GM19239 (cell line): ENCODE measurements around the gene SELENOV.
A peak's percentile ranks its signal among the peaks of the same experiment; 100 is the strongest.

Source experiments
- DNase-seq: peaks from one replicate; pipeline ENCODE4 v3.0.0; 2011; ENCODE audit warnings: low spot score; ENCODE audit not compliant: insufficient read length
- FAIRE-seq: peaks from 2 replicates; lab custom pipeline; 2011; peaks lifted over from hg19 to GRCh38; lab: Jason Lieb, UNC

The SELENOV gene

GRCh38 chr19:39517432-39517831 lies 2.5 kb downstream of the SELENOV start:
- FAIRE-seq (no peak), DNase-seq (no peak)

DNA sequence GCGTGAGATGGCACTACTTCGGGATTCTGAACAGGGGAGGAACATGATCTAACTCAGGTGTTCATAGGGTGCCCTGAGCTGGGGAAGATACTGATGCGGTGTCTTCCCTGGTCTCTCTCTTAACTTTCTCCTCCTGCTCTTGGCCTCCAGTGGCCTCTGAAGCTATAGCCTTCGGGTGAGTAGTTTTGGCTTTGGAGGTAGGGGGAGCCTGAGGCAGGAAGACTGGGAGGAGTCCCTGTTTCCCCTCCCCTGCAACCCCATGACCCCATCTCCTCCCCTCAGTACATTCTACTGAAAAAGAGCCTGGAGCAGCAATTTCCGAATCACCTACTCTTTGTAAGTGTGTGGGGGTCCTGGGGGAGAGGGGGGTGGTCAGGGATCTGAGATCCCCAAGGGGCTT lies 3.5 kb downstream of the SELENOV start:
- DNase-seq (no peak), FAIRE-seq (no peak)

- no peak for FAIRE-seq
- DNase-seq = no peak
These were observed 4.0 kb downstream of the SELENOV start for GRCh38 chr19:39518975-39519374.

- FAIRE-seq (no peak), DNase-seq (no peak)
These were observed 5.9 kb downstream of the SELENOV start for GRCh38 chr19:39520541-39521484.

DNA sequence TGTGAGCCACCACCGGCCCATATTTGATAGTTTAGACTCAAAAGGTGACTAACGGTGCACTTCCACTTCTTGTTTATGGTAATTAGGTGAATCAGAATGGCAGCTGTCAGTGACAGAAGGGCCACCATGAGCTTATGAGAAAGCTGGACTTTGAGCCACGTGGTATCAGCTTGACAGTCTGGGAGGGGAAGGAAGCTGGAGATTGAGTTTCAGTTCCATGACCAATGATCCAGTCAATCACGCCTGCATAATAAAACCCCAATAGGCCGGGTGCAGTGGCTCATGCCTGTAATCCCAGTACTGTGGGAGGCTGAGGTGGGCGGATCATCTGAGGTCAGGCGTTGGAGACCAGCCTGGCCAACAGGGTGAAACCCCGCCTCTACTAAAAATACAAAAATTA lies 9.6 kb downstream of the SELENOV start:
- DNase-seq = no peak
- FAIRE-seq = no peak

- no peak for FAIRE-seq
- no peak for DNase-seq
These were observed 10.3 kb downstream of the SELENOV start for GRCh38 chr19:39525205-39525604.

- FAIRE-seq = peak; percentile 4
- DNase-seq = no peak
These were observed 16.9 kb downstream of the SELENOV start for GRCh38 chr19:39531834-39532232.

DNA sequence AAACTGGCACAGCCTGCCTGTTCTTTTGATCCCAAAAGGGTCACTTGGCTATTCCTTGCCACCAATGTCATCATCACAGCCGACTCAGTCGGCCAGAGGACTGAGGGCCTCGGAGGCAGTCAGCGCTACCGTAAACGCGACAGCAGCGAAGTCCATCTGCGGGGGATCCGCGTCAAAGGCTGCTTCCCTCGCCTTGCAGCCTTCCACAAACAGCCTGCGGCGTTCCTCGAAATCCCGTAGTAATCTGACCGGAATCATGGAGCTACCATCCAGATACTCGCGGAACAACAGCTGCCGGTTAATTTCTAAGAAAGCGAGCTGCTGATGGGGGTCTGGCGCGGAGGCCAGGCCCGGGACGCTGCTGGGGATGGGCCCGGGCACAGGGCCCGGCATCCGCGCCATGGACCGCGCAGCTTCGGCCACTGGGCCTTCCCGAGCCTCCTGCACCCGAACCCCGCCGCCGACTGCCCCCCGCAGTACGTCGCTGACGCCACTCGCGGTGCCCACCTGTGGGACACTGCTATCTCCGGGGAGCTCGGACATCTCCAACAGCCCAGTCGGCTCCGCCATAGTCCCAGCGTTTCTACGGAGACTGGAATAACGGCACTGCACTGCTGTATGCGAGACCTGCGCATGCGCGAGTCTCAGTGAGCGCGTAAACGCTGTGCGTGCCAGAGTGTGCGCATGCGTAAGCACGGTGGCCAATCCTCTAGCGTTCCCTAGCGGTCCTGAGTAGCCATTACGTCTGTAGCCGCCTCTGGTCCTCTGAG lies 17.5 kb downstream of the SELENOV start, which contains the start of gene EID2B:
EID2B (minus strand) TSS at position 620 of the 770 bp plus-strand sequence; CDS start at position 570, 50 bp downstream.
- DNase-seq = peak; percentile 90
- peak; percentile 97 for FAIRE-seq

DNA sequence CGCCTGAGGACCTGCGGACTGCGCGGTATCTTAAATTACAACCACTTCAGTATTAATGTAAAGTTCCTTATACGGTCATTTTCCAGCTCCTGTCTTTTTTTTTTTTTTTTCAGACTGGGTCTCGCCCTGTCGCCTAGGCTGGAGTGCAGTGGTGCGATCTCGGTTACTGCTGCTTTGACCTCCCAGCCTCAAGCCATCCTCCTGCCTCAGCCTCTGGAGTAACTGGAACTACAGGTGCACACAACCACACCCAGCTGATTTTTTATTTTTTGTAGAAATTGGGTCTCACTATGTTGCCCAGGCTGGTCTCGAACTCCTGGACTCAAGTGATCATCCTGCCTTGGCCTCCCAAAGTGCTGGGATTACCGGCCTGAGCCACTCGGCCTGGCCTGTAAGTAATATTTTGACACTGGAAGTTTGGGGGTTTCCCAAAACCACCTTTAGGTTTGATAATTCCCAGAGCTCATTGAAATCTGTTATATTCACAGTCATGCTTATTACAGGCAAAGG lies 18.1 kb downstream of the SELENOV start:
- no peak for FAIRE-seq
- DNase-seq = no peak

DNA sequence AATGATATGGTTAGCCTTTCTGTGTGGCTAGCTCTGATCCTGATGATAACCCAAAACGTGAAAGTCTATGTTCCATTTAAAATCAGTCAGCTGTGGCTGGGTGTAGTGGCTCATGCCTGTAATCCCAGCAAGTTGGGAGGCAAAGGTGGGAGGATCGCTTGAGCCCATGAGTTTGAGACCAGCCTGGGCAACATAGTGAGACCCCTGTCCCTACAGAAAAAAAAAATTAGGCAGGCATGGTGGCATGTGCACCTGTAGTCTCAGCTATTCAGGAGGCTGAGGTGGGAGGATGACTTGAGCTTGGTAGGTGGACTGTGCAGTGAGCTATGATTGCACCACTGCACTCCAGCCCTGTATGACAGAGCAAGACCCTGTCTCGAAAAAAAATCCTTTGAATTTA lies 18.9 kb downstream of the SELENOV start:
- DNase-seq = no peak
- FAIRE-seq = no peak

DNA sequence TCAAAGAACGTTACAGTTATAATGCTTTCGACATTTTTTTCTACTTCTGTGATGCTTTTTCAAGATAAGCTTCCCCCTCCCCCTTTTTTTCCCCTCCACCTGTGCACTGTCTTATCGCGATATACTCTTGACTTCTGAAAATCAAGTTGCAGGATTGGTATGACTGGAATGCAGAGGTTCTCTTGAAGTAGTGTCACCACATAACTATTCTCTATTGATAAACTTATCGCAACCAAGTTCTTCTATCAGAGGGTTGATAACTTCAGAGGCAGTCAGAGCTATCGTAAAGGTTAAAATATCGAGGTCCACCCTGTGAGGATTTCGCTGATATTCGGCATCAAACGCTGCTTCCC lies 24.2 kb downstream of the SELENOV start:
- no peak for DNase-seq
- FAIRE-seq = peak; percentile 68

- DNase-seq (peak; percentile 95), FAIRE-seq (peak; percentile 95)
These were observed 24.8 kb downstream of the SELENOV start, which contains the start of gene EID2 for GRCh38 chr19:39539518-39540332. TSS of gene EID2 (minus strand) at chr19:39540161. CDS start at chr19:39540079, 82 bp downstream.

GRCh38 chr19:39540333-39540673 lies 25.4 kb downstream of the SELENOV start:
- DNase-seq (no peak), FAIRE-seq (no peak)

DNA sequence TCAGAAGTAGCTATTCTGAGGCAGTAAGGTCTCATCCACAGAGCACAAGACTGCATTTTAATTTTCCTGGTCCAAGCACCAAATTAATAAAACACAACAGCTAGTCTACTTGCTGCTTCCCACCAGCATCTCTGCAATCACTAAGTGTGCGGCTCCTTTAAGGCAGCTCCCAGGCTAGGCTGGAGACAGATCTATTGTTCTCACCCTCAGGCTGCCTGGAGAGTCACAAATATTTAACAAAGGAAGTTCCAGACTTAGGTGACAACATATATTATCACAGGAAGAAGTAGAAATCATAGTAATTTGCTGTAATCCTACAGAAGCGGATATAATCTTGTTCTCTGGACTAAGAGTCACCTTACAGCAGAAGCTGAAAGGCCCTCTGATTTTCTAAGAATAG lies 27.3 kb downstream of the SELENOV start:
- DNase-seq = no peak
- no peak for FAIRE-seq

DNA sequence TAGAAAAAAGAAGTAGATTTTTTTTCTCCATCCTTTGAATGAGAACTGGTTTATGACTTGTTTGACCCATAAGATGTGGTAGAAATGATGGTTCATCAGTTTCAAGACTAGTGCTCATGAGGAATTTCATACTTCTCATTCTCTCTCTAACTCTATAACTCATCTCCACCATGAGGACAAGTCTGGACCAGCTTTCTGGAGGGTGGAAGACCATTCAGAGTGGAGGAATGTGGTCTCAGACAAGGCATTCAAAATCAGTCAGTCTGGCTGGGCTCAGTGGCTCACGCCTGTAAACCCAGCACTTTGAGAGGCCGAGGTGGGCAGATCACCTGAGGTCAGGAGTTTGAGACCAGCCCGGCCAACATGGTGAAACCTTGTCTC lies 28.5 kb downstream of the SELENOV start:
- no peak for FAIRE-seq
- no peak for DNase-seq

GRCh38 chr19:39544226-39544903 lies 29.4 kb downstream of the SELENOV start:
- FAIRE-seq = no peak

GRCh38 chr19:39544911-39545310 lies 30.0 kb downstream of the SELENOV start:
- FAIRE-seq = no peak
- no peak for DNase-seq

More at GRCh38 chr19:39544226-39544903, 29.4 kb downstream of the SELENOV start:
- DNase-seq = no peak

DNA sequence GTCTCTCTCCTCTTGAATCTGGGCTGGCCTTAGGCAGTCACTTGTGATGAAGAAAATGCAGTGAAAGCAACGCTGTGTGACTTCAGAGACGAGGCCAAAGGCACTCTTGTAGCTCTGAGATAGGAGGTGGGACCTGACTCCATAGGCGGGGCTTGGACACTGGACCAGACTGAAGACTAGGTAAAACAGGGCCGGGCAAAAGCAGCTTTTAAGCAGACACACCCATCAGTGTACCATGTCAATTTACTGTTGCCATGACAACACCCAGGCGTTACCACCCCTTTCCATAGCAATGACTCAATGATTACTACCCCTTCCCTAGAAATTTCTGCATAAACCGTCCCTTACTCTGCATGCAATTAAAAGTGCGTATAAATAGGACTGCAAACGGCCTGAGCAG lies 31.7 kb downstream of the SELENOV start:
- no peak for FAIRE-seq
- DNase-seq = no peak

DNA sequence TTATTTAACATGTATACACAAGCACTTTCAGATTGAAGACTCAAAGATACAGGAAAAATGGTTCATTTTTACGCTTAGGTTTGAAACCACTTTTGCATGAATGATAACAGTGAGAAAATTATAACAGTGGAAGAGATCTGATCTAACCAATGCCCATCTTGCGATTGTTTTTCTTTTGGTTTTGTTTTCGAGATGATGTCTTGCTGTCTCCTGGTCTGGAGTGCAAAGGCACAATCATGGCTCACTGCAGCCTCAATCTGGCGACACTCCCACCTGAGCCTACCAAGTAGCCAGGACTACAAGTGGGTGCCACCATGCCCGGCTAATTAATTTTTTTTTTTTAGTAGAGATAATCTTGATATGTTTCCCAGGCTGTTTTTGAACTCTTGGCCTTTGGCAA lies 35.3 kb downstream of the SELENOV start:
- DNase-seq (no peak), FAIRE-seq (no peak)
